Stimulated activated CD4-positive, alpha-beta T cell treated with anti-CD3 and anti-CD28 coated beads, TNF-alpha, amount 100 ng/mL, for 24 hours (primary cell): ENCODE measurements around the gene ANKRD17.
"Not testable (repeated sequence)": the region's sequence is repeated elsewhere in the genome, so short reads cannot be mapped to it uniquely, and the experiment has no call there.

Source experiments
- DNase-seq, 3 experiments: peaks; one replicate each; pipeline ENCODE4 v3.0.0-alpha.2; 2020; ENCODE audit warnings: low read depth in 3 of 3

Gene ANKRD17

DNA sequence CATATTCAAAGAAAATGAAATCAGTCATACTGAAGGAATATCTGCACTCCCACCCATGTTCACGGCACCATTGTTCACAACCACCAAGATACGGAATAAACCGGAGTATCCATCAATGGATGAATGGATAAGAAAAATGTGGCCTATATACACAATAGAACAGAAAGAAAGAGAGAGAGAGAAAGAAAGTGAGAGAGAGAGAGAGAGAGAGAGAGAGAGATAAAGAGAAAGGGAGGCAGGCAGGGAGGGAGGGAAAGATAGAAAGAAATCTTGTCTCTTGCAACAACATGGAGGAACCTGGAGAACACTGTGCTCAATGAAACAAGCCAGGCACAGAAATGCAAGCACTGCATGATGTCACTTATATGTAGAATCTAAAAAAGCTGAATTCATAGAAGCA lies 52.4 kb downstream of the ANKRD17 start:
- DNase-seq: no peak

DNA sequence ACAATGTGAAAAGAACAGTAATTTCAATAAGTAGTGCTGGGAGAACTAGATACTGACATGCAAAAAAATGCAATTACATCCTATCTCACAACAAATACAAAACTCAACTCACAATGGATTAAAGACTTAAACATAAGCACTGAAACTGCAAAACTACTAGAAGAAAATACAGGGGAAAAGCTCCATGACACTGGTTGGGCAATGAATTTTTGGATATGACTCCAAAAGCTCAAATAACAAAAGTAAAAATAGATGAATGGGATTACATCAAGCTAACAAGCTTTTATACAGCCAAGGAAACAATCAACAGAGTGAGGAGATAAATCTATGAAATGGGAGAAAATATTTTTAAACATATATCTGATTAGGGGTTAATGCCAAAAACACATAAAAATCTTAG lies 53.1 kb downstream of the ANKRD17 start:
- DNase-seq: no peak

DNA sequence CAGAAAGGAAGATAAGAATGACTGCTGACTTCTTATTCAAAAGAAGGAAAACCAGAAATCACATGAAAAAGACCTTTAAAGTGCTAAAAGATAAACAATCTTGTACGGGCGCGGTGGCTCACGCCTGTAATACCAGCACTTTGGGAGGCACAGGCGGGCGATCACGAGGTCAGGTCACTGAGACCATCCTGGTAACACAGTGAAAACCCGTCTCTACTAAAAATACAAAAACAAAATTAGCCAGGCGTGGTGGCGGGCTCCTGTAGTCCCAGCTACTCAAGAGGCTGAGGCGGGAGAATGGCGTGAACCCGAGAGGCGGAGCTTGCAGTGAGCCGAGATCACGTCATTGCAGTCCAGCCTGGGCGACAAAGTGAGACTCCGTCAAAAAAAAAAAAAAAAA lies 54.6 kb downstream of the ANKRD17 start:
- not testable (repeated sequence) for DNase-seq

DNA sequence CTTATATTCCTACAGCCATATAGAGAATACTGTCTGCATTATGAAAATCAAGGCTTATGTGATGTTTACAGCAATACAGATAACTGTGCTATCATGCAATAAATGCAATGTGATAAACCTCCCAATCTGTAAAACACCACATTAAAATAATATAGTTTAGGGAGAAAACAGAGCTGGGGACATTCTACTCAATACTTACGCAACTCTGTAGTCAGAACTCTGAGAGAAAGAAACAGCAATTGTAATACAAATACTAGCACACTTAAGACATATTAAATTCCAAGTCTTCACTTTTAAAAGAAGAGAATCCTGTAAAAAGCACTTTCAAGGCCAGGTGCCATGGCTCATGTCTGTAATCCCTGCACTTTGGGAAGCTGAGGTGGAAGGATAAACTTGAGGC lies 61.4 kb downstream of the ANKRD17 start:
- no peak for DNase-seq

DNA sequence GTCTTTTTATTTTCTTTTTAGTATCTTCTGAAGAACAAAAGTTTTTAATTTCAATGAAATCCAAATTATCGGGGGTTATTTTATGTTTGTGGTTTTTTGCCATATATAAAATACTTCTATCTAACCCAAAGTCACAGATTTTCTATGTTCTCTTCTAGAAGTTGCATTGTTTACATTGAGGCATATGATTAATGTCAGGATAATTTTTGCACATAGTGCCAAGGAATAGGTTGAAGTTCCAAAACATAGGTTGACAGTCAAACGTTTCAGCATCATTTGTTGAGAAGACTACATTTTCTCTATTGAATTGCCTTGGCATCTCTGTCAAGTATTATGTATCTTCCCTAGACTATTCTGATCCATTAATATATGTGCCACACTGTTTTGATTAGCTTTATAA lies 64.5 kb downstream of the ANKRD17 start:
- DNase-seq: no peak

DNA sequence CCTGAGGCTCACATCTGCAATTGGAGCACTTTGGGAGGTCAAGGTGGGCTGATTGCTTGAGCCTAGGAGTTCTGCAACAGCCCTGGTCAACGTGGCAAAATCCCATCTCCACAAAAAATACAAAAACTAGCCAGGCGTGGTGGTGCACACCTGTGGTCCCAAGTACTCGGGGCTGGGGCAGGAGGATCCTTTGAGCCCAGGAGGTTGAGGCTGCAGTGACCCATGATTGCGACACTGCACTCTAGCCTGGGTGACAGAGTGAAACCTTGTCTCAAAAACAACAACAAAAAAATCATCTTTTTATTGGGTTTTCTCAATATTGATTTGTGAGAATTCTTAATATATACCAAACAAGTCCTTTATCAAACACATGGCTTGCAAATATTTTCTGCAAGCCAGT lies 64.9 kb downstream of the ANKRD17 start:
- DNase-seq: no peak

DNA sequence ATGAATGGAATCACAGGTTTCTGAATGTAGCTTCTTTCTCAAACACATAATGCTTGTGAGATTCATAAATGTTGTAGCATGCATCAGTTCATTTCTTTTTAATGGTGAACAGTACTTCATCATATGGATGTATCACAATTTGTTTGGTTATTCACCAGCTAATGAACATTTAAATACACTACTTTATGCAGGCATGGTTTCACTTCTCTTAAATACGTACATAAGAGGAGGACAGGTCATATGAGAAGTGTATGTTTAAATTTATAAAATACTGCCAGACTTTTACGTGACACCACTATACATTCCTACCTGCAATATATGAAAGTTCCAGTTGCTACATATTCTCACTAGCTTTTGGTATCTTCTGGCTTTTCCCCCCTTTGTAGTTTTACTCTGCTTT lies 65.4 kb downstream of the ANKRD17 start:
- DNase-seq: no peak

DNA sequence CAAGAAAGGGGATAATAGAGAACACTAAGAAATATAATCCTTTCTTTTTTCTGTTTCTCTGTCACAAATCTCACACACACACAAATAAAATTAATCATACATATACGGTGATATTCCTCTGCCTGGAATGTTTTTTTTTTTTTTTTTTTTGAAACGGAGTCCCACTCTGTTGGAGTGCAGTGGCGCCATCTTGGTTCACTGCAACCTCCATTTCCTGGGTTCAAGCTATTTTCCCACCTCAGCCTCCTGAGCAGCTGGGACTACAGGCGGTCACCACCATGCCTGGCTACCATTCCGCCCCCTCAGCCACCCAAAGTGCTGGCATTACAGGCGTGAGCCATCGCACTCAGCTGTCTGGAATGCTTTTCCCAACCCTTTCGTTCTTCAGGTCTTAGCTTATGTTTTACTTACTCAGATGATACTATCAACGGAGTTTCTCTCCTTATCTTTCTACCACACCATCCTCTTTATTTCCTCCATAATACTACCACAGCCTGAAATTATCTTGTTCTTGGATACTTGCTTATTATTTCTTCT lies 69.3 kb downstream of the ANKRD17 start:
- no peak for DNase-seq

DNA sequence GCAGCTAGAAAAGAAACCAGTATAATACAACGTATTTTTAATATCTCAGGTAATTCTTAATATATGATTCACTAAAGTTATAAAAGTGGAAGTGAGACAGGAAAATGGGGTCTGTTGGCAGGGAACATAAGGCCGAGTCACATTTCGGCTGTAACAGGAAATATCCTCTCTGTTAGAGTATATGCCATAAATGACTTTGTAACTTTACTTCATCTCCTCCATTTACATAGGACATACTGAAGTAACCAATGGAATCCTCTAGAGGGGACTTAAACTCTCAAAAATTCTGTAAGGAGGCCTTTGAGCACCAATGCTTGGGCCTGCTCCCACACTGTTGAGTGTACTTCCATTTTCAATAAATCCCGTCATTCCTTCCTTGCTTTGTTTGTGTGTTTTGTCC lies 71.3 kb downstream of the ANKRD17 start:
- DNase-seq: no peak

DNA sequence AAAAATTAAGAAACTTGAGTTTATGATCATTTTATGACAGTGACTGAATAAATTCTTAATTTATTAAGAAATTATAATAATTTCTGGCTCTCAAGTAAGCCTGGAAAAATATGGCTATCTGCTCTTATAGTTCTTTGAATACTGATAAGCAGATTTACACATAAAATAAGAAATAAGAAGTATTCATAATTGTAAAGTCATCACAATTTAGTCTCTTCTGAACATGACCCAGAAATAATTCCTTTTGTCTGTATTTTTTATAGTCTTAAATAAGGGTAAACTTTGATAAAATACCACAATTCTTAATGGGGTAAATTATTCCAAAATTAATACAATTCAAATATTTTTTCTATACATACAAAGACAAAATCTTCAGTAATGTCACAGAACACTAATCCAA lies 72.7 kb downstream of the ANKRD17 start:
- DNase-seq: no peak

DNA sequence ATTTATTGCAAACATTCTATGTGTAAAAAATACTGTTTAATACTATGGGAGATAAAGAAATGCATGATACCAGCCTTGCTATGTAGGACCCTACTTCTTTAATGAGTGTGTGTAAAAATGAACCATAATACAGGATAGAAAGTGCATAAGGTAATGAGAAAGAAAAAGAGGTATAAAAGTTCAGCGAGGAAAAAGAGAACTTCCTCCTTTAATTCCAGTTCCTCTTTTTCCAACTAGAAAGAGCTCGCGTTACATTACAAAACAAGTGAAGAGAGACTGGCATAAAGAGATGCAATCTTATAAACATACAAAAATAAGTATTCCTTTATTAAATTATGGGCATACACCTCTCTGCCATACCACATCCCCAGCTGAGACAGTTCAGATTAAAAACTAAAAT lies 77.4 kb downstream of the ANKRD17 start:
- DNase-seq: no peak

DNA sequence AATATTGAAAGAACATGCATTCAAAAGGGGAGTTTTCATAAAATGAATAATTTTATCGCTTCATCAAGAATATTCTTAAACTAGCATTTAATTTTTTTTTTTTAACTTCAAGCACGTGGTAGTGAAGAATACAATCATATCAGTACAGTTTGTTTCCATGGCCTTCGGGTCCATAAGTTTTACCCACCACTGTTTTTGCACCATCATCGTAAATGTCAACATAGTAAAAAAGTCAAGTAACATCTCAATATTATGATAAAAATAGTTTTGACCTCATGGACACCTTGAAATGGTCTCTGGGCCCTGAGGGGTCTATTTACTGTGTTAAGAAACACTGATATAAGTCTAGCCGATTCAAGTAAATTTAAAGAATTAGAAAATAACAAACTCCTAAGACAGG lies 80.2 kb downstream of the ANKRD17 start:
- no peak for DNase-seq

DNA sequence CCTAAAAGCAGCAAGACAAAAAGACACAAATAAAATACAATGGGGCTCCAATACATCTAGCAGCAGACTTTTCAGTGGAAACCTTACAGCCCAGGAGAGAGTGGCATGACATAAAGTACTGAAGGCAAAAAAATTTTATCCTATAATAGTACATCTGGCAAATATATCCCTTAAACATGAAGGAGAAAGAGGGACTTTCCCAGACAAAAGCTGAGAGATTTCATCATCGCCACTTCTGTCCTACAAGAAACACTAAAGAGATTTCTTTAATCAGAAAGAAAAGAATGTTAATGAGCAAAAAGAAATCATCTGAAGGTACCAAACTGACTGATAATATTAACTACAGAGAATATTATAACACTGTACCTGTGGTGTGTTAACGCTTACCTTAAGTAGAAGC lies 86.4 kb downstream of the ANKRD17 start:
- no peak for DNase-seq

DNA sequence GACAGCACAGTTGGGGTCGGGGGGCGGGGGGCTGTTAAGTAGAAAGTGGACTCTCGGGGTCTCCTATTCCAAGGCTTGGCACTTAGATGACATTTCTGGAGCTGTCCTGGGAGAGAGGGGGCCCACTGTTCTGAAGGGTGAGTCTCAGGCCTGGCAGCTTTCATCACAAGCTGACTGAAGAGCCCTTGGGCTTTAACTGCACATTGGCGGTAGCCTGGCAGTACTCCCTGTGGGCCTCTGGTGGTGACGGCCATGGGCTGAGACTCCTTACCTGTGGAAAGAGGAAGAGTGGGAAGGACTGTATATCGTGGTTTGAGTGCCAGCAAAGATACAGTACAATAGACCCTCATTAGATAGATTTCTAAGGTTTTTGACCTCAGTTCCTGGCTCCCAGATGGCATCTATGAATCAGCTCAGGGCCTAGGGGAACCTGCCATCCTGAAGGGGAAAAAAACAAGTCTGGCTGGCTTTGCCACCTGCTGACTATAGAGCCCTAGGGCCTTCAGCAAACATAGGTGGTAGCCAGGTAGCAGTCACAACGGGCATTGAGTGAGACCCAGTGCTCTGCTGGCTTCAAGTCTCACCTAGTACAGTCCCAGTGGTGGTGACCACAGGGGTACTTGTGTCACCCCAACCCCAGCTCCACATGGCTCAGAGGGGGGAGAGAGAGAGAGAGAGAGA lies 87.9 kb downstream of the ANKRD17 start:
- DNase-seq: no peak

DNA sequence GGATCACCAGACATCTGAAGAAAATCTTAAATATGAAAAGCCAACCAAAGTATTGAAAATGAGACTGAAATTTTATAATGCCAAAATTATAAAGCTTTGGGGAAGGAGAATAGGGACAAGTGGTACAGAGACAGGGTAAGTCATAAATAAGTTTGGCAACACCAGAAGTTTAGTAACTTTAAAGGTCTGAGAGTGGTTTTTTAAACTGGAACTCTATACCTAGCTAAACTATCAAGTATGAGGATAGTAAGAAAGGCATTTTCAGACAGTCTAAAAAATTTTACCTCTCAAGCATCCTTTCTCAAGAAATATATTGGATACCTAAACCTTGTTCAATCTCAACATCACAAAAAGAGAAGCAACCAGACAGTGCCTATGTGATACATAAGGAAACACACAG lies 92.4 kb downstream of the ANKRD17 start:
- no peak for DNase-seq

DNA sequence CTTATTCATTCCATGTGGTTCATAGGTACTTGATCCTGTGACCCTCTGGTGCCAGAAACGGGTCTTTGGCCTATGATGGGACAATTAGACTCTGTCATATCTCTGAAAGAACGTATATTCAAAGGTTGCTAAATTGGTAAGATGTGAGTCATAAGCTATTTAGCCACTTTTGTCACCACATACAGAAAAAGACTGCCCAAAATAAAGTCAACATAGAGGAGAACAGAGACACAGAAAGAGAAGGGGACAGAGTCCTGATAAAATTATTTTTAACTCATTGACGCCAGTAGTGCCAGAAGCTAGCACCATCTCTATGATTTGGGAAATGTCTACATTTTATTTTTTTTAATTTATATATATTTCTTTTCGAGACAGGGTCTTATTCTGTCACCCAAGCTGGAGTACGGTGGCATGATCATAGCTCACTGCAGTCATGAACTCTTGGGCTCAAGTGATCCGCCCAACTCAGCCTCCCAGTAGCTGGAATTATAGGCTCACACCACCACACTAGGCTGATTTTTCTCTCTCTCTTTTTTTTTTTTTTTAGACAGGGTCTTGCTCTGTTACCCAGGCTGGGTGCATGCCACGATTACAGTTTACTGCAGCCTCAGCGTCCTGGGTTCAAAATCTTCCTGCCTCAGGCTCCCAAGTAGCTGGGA lies 96.9 kb downstream of the ANKRD17 start:
- no peak for DNase-seq

DNA sequence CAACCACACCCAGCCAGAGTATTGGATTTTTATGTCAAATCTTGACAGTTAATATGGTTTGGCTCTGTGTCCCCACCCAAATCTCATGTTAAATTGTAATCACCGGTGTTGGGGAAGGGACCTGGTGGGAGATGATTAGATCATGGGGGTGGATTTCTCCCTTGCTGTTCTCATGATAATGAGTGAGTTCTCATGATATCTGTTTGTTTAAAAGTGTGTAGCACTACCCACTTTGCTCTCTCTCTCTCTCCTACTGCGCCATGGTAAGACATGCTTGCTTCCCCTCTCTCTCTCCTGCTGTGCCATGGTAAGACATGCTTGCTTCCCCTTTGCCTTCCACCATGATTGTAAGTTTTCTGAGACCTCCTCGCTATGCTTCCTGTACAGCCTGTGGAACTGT lies 102.2 kb downstream of the ANKRD17 start:
- DNase-seq: no peak

DNA sequence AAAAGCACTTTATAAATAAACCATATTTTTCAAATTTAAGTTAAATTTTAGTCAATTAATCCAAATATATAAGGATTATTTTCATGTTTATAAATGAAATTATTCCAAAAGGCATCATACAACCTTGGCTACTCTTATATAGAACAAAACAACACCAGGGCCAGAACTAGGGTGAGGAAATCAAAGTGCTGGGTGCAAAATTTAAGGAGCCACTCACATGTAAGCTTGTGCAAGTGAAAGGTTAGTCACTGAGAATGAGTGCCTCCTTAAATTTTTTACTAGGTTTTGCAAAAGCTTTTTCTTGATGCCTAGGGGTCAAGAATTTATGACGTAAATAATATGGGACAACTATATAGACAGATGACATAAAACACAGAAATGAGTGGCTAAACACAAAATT lies 105.7 kb downstream of the ANKRD17 start:
- no peak for DNase-seq

DNA sequence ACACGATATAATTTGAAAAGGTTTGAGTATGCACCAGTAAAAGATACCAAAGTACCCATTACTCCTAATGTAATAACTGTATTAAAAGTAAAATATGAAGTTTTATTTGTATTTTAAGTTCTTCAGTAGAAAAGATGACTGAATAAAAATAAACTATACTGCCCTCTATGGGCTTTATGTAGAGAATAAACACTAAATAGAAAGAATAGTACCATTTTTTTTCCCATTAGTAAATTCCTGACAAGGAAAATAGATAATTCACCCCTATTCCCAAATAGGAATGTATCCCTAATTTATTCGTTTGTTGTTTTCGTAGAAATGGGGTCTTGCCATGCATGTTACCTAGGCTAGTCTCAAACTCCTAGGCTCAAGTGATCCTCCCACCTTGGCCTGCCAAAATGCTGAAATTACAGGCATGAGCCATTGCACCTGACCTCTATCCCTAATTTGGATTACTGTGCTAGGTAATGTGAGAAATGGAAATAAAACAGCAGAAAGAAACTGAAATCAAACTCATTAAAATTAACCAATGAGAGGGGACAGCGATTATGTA lies 115.5 kb downstream of the ANKRD17 start:
- DNase-seq: no peak

DNA sequence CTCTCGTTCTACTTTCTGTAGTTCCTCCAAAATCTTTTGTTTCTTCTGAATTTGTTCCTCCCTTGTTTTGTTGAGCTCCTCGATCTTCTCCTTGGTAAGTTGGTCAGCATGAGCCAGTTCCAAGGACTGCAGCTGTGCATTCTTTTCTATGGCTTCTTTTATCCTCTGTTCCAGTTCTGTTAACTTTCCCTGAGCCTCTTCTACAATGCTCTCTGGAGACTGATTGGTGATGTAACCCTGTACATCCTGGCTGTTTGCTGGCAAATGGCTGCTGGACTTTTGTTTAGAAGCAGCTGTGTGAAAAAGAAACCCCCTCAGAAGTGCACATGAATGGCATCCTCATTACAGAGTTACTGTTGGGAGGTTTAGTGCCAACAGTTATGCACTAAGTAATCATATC lies 118.6 kb downstream of the ANKRD17 start:
- DNase-seq: no peak

DNA sequence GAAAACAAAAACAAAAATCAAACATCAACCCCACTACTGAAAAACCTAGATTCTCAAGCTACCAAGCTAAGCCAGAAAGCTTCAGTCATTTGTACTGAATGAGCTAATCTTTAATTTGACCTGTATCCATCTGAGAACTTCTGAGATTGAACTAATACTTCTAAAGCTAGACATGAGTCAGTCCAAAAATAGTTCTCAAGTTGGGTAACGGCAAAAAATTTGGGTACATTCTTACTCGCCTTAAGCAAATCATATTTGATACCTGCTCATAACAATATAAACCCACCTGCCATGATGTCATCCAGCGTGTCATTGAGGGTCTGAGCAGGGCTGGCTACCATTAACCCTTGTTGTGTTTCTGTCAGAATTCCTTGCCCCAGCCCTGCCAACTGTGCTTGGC lies 119.4 kb downstream of the ANKRD17 start:
- no peak for DNase-seq

DNA sequence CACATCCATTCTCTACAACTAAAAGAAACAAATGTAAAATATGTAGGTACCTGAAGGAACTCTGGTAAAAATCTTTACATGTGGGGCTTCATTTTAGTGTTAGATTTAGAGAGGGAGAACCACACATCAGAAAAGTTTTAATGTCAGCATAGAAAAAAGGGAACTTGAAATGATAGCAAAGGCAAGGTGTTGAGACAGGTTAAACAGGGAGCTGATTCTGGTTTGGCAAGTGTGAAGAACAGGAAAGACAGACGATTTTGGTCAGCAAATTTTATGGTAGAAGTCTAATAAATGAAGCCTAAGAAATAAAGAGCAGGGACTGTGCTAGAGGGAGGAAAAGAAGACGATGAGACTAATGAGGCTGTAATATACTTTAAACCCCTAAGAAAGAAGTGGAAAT lies 121.5 kb downstream of the ANKRD17 start:
- no peak for DNase-seq

DNA sequence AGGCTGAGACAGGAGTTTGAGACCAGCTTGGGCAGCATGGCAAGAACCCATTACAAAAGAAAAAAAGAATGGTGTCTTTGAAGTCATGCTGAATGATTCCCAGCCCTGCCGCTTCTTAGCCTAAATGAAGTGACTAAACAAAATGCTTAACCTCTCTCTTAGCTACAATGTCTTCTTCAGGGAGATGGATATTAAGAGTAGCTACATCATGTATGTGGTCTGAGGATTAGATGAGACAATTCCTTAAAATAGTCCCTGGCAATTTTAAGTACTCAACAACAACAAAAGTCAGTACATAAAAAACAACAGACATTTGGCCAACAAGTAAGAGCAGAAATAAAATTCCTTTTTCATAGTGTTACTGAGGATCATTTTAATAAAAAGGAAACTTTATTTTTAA lies 124.8 kb downstream of the ANKRD17 start:
- DNase-seq: no peak
